ENCODE measurements around the gene VEPH1. TPM values are rescaled to one million over a fixed set of nuclear protein-coding genes. Genes with fewer than 3 reads are reported as not detected.
A peak's percentile ranks its signal among the peaks of the same experiment; 100 is the strongest.

Gene VEPH1
- total and polyA plus RNA-seq, 2 experiments from 2014 or later = 36.8 to 44.0 TPM

- Histone ChIP-seq H3K4me1 (ENCODE audit: insufficient read depth) (peaks cover 47% of the 10 kb centered on the region), H4K20me1 (ENCODE audit: insufficient read depth) (no peaks in the 10 kb centered on the region), H3K27ac (no peak overlapping the region), H3K9ac (no peak overlapping the region), H3K4me2 (ENCODE audit: unreplicated experiment) (no peak overlapping the region), H3K9me2 (ENCODE audit: insufficient read depth) (no peaks in the 10 kb centered on the region), H3K27me3 (replicated peaks; ENCODE audit: insufficient read depth) (no peaks in the 10 kb centered on the region), H3K4me3 (no peak overlapping the region), H3K9me3 (ENCODE audit: low read depth) (no peaks in the 10 kb centered on the region), H3K79me2 (ENCODE audit: insufficient read depth) (no peaks in the 10 kb centered on the region), H3F3A (ENCODE audit: insufficient read depth) (peaks cover 57% of the 10 kb centered on the region), H3K36me3 (ENCODE audit: low read depth) (no peaks in the 10 kb centered on the region), H2AFZ (no peak overlapping the region)
- TF ChIP-seq EZH2phosphoT487 (IDR thresholded peaks at IDR 0.05; ENCODE audit: insufficient read depth, low read depth) (no peak), EZH2 (IDR thresholded peaks at IDR 0.05; ENCODE audit: insufficient read depth, poor library complexity, severe bottlenecking) (no peak)
- WGBS, 2 experiments (ENCODE audit: low coverage in 1 of 2, low lambda C conversion rate in 2 of 2, missing lambda C conversion rate in 2 of 2) = 54 to 59% methylated on average over 2 of the region's 2 CpGs
- peak; percentile 16 for DNase-seq
- in situ Hi-C loops (cut with MboI) = no loop called here
Measured at GRCh38 chr3:157285966-157286365, 217.2 kb downstream of the VEPH1 start.

GRCh38 chr3:157285141-157285540, 218.1 kb downstream of the VEPH1 start:
- Histone ChIP-seq H3K9me3 (ENCODE audit: low read depth) (no peaks in the 10 kb centered on the region), H4K20me1 (ENCODE audit: insufficient read depth) (no peaks in the 10 kb centered on the region), H3K27me3 (replicated peaks; ENCODE audit: insufficient read depth) (no peaks in the 10 kb centered on the region), H3K4me1 (ENCODE audit: insufficient read depth) (peaks cover 42% of the 10 kb centered on the region), H2AFZ (no peak overlapping the region), H3K9ac (no peak overlapping the region), H3K4me2 (ENCODE audit: unreplicated experiment) (no peak overlapping the region), H3K36me3 (ENCODE audit: low read depth) (no peaks in the 10 kb centered on the region), H3F3A (ENCODE audit: insufficient read depth) (peaks cover 49% of the 10 kb centered on the region), H3K9me2 (ENCODE audit: insufficient read depth) (no peaks in the 10 kb centered on the region), H3K79me2 (ENCODE audit: insufficient read depth) (no peaks in the 10 kb centered on the region), H3K27ac (no peak overlapping the region), H3K4me3 (no peak overlapping the region)
- in situ Hi-C loops (cut with MboI) = no loop called here
- DNase-seq = no peak
- WGBS, 2 experiments (ENCODE audit: low coverage in 1 of 2, low lambda C conversion rate in 2 of 2, missing lambda C conversion rate in 2 of 2) = 93 to 96% methylated on average over 4 of the region's 4 CpGs
- TF ChIP-seq EZH2phosphoT487 (IDR thresholded peaks at IDR 0.05; ENCODE audit: insufficient read depth, low read depth) = no peak
- no peak for TF ChIP-seq EZH2 (IDR thresholded peaks at IDR 0.05; ENCODE audit: insufficient read depth, poor library complexity, severe bottlenecking)

- TF ChIP-seq EZH2 (IDR thresholded peaks at IDR 0.05; ENCODE audit: insufficient read depth, poor library complexity, severe bottlenecking) = no peak
- no peak for TF ChIP-seq EZH2phosphoT487 (IDR thresholded peaks at IDR 0.05; ENCODE audit: insufficient read depth, low read depth)
- no peaks in the 10 kb centered on the region for H3K9me2 ChIP-seq (ENCODE audit: insufficient read depth)
- no peak overlapping the region for H3K4me2 ChIP-seq (ENCODE audit: unreplicated experiment)
- no peak overlapping the region for H3K9ac ChIP-seq
- no peak overlapping the region for H3K27ac ChIP-seq
- 98 to 100% methylated on average over 1 of the region's 1 CpG for WGBS, 2 experiments (ENCODE audit: low coverage in 1 of 2, low lambda C conversion rate in 2 of 2, missing lambda C conversion rate in 2 of 2)
- H3F3A ChIP-seq (ENCODE audit: insufficient read depth) = peaks cover 46% of the 10 kb centered on the region
- no peak overlapping the region for H3K4me3 ChIP-seq
- no peaks in the 10 kb centered on the region for H3K79me2 ChIP-seq (ENCODE audit: insufficient read depth)
- H4K20me1 ChIP-seq (ENCODE audit: insufficient read depth) = no peaks in the 10 kb centered on the region
- H3K9me3 ChIP-seq (ENCODE audit: low read depth) = no peaks in the 10 kb centered on the region
- H3K36me3 ChIP-seq (ENCODE audit: low read depth) = no peaks in the 10 kb centered on the region
- DNase-seq = no peak
- H3K27me3 ChIP-seq (replicated peaks; ENCODE audit: insufficient read depth) = no peaks in the 10 kb centered on the region
- in situ Hi-C loops (cut with MboI) = no loop called here
- H2AFZ ChIP-seq = no peak overlapping the region
- H3K4me1 ChIP-seq (ENCODE audit: insufficient read depth) = peaks cover 38% of the 10 kb centered on the region
Measured at GRCh38 chr3:157284688-157285087, 218.5 kb downstream of the VEPH1 start.

- peak; percentile 96 for DNase-seq
- TF ChIP-seq EZH2phosphoT487 (IDR thresholded peaks at IDR 0.05; ENCODE audit: insufficient read depth, low read depth) (no peak), EZH2 (IDR thresholded peaks at IDR 0.05; ENCODE audit: insufficient read depth, poor library complexity, severe bottlenecking) (no peak)
- Histone ChIP-seq H3K9me3 (ENCODE audit: low read depth) (no peaks in the 10 kb centered on the region), H3K4me2 (ENCODE audit: unreplicated experiment) (peak overlapping the region; percentile 54), H4K20me1 (ENCODE audit: insufficient read depth) (no peaks in the 10 kb centered on the region), H3K4me1 (ENCODE audit: insufficient read depth) (peaks cover 35% of the 10 kb centered on the region), H3K27me3 (replicated peaks; ENCODE audit: insufficient read depth) (no peaks in the 10 kb centered on the region), H2AFZ (no peak overlapping the region), H3K4me3 (peak overlapping the region; percentile 14), H3K79me2 (ENCODE audit: insufficient read depth) (no peaks in the 10 kb centered on the region), H3K9me2 (ENCODE audit: insufficient read depth) (no peaks in the 10 kb centered on the region), H3K27ac (peak overlapping the region; percentile 71), H3K9ac (no peak overlapping the region), H3K36me3 (ENCODE audit: low read depth) (no peaks in the 10 kb centered on the region), H3F3A (ENCODE audit: insufficient read depth) (peaks cover 41% of the 10 kb centered on the region)
- in situ Hi-C loops (cut with MboI) = no loop called here
- WGBS, 2 experiments (ENCODE audit: low coverage in 1 of 2, low lambda C conversion rate in 2 of 2, missing lambda C conversion rate in 2 of 2) = 0 to 2% methylated on average over 5 of the region's 5 CpGs
Measured at GRCh38 chr3:157282261-157283191, 220.7 kb downstream of the VEPH1 start.

All from GM23248 (cell line).